CD4-positive, alpha-beta T cell treated with Interleukin-15 for 4 hours (primary cell): ENCODE results near the gene HEATR5B.

Experiments
- DNase-seq: peaks from one replicate; pipeline ENCODE4 v3.0.0-alpha.2; 2020; ENCODE audit warnings: low spot score

Gene HEATR5B

DNA sequence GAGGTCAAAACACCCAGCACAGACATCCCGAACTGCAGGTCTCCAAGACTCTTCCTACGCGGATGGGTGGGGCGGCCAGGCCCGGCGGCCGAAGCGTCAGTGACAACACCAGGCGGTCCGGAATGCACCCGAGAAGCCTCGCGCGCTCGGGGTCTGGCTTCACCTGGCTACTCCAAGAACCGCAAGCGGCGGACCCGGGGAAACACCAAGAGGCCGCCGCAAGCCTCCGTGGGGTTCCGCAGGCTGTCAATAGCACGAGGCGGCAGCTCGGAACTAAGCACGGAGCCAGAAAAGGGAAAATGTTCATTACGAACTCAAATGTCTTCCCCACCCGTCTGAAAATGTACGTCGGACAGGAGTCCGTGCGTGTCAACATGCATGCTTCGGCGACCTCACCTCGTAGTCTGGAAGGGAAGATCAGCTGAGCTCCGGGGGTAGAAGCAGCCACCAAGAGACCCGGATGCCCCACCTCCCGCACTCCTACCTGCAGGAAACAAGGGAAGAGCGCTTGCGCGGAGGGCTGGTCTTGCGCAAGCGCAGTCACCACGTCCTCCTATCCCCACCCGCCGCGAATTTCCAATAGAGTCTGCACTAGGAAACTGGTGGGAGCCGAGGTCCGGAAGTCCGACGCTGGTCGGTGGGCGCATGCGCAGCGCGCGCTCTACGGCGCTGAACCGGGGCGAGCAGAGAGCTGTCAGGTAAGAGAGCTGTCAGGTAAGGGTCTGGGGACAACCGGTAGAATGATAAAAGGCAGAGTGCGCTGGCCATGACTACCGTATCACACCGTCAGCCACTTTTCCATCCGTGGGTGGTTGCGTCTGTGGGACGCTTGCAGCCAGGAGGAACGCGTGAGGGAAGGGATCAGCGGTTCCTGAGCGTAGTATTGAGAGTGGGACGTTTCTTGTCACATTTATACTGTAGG lies at the start of gene HEATR5B, which contains the start of gene GPATCH11:
TSS of gene HEATR5B (minus strand) at position 500 of the 922 bp plus-strand sequence. CDS start 958 bp downstream, outside the sequence.
TSS of gene GPATCH11 (plus strand) at position 646 of the 922 bp plus-strand sequence. CDS start 3,864 bp downstream, outside the sequence.
- peak; percentile 95 for DNase-seq

GRCh38 chr2:37132914-37133313 lies 48.7 kb upstream of the HEATR5B start:
- DNase-seq: no peak

GRCh38 chr2:37125416-37125815 lies 41.2 kb upstream of the HEATR5B start:
- no peak for DNase-seq

DNA sequence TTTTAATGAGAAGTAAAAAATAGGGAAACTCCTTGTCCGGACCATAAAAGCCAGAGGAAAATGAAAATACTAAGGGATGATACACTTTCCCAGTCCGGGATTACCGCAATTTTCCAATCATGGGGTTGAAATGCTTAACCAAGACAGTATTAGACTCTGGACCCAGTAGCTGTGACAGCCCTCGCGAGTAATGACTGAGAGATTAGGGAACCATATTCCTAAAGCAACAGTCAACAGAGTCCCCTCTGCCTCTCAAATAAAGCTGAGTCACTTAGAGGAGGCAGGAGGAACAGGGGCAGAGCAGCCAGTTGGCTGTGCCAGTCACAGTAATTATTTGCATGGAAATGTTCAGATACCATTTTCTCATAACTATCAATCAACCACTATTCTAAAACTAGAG lies 35.0 kb upstream of the HEATR5B start:
- no peak for DNase-seq

GRCh38 chr2:37117566-37117965 lies 33.4 kb upstream of the HEATR5B start:
- DNase-seq: no peak

DNA sequence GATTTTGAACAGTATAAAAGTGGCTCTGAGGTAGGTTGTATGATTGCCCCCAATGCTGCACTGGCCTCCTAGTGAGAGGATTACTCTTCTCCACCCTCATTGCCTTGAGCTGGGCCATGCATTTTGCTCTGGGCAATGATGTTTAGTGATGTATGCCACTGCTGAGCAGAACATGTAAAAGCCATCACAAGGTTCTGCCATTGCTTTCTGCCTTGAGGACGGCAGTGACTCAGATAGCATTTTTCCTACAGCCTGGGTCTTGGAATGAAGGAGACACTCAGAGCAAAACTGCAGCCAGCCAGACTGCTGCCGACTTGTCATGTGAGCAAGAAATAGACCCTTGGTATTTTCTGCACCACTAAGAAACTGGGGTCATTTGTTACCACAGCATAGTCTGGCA lies 27.8 kb upstream of the HEATR5B start:
- DNase-seq: no peak

- DNase-seq: no peak
Measured at GRCh38 chr2:37110306-37111212, 26.4 kb upstream of the HEATR5B start.

- DNase-seq: no peak
Measured at GRCh38 chr2:37109523-37109922, 25.4 kb upstream of the HEATR5B start.

DNA sequence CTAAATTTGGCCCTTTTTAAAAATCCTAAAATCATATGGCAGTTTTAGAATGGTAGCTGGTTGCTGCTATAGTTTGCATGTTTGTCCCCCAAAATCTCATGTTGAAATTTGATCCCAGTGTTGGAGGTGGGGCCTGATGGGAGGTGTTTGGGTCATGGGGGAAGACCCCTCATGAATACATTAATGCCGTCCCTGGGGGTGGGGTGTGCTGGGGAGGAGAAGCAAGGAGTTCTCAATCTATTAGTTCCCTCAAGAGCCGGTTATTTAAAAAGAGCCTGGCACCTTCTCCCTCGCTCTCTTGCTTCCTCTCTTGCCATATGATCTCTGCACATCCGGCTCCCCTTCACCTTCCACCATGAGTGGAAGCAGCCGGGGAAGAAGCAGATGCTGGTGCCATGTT lies 21.0 kb upstream of the HEATR5B start:
- DNase-seq: no peak

DNA sequence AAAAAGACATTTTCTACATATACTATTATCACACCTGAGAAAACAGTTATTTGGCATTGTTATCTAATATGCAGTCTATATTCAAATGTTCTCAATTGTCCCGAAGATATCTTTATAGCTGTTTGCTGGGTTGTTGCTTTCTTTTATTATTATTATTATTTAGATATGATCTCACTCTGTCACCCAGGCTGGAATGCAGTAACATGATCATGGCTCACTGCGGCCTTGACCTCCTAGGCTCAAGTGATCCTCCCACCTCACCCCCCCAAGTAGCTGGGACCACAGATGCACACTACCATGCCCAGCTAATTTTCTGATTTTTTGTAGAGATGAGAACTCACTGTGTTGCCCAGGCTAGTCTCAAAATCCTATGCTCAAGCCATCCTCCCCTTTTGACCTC lies 20.0 kb upstream of the HEATR5B start:
- no peak for DNase-seq

DNA sequence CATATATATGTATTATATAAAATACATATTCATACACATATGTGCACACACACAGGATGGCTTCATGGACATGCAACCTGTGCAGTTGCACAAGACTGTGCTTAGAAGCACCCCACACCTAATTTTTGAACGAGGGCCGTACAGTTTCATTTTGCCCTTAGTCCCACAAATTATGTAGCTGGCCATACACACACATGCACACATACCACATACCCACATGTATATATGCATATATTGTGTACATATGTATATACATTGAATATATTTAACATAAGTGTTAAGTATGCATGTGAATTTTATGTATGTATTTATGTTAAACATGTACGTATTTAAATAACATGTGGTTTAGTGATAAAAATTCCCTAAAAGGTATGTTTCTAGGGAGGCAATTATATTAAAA lies 18.4 kb upstream of the HEATR5B start:
- no peak for DNase-seq

DNA sequence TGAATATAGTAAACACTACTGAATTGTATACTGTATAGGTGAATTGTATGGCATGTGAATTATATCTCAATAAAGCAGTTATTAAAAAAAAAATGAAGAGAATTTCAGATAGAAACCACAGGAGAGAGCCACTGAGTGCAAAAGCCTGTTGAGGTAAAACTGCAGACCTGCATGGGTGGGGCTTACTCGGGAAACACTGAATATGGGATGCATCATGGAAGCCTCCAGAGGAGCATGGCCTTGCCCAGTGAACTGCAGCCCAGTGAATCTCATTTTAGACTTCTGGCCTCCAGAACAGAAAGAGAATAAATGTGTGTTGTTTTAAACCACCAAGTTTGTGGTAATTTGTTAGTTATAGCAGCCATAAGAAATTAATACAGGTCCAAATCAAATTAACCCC lies 15.9 kb upstream of the HEATR5B start:
- no peak for DNase-seq

GRCh38 chr2:37098416-37099118 lies 14.4 kb upstream of the HEATR5B start:
- DNase-seq: no peak

DNA sequence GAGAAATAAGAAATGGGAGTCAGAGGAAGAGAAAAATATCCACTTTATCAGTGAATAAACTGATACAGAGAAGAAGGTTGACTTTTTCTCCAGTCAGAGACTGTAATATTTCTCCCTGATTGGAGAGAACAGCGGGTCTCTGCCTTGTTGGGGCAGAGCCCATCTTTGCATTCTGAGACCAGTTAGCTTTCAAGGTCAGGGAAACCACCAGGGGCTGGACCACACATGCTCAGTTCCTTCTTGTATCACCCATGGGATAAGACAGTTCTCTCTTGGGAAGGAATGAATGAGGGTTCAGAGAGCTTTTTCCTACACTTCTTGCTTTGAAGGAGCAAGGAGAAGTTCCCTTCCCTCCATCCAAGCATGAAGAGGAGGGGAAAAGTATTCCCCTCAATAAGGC lies 12.4 kb upstream of the HEATR5B start:
- DNase-seq: no peak

- no peak for DNase-seq
Measured at GRCh38 chr2:37091873-37092272, 7.7 kb upstream of the HEATR5B start.

- DNase-seq: no peak
Measured at GRCh38 chr2:37090019-37090477, 5.9 kb upstream of the HEATR5B start.

DNA sequence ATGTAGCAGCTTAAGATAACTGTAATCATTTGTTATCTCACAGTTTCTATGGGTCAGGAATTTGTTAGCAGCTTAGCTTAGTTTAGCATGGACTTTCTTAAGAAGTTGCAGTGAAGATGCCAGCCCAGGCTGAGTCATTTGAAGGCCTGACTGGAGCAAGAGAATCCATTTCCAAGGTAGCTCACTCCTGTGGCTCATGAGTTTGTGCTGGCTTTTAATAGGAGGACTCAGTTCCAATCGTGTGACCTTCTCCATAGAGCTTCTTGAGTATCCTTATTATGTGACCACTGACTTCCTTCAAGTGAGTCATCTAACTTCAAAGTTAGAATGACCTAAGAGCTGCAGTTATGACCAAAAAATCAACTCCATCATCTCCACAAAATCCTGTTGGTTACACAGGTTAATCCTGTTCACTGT lies 1.6 kb upstream of the HEATR5B start:
- no peak for DNase-seq

DNA sequence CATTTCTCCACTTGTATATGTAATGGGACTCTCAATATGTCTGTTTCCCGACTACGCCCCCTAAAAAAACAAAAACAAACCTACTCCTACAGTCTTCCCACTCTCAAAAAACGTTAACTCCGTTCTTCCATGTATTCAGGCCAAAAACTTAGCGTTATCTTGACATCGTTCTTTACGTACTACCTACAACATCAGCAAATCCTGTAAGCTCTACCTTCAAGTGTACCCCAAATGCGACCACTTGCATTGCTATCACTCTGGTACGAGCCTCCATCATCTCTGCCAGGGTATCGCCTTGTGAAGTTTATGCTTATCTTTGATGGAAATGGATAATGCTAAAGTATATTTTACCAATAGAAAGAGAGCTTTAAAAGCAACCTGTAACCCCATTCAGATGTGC lies 625 bp upstream of the HEATR5B start:
- no peak for DNase-seq

DNA sequence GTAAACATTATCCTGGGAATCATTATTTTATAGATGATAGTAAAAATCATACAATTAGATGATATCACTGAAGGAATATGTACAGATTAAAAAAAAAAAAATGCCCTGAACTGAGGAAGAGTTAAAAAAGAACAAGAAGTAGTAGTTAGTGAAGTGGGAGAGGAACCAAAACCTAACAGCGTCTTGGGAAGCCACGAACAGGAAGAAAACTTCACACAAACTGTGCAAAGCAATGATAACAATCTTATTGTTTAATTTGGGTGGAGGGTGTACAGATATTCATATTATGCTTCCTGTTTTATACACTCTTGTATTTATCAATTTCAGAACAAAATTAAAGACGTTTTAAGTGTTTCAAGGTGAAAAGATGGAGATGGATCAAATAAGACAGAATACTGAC lies 3.5 kb downstream of the HEATR5B start:
- DNase-seq: no peak

GRCh38 chr2:37080266-37080665 lies 3.9 kb downstream of the HEATR5B start:
- peak; percentile 41 for DNase-seq

- DNase-seq: no peak
Measured at GRCh38 chr2:37070931-37071330, 13.2 kb downstream of the HEATR5B start.

- DNase-seq: no peak
Measured at GRCh38 chr2:37068686-37069085, 15.5 kb downstream of the HEATR5B start.
